Activated naive CD8-positive, alpha-beta T cell treated with anti-CD3 and anti-CD28 coated beads, Interleukin-2, amount 50 U/mL, for 16 hours (primary cell): ENCODE measurements around the gene CAB39.

Experiments
- DNase-seq: peaks from one replicate; pipeline ENCODE4 v3.0.0-alpha.2; 2020; ENCODE audit warnings: low read depth, low spot score

Gene CAB39

DNA sequence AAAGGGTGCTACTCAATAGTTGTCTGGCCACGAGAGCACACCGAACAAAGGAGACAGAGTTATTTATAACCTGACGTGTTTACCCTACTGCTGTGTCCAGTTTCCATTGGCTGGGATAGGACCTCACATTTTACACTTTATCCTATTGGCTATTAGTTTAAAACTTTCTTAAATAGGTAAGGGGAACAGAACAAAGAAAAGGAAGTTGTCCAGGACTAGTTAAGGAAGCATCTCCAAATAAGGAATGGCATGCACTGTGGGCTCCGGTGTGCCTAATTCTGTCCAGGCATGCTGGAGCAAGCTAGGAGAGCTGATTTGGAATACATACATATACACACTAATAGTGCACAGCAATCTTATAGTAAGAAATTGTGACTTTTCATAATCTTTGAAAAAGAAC is 72.2 kb downstream of the CAB39 start:
- DNase-seq = no peak

DNA sequence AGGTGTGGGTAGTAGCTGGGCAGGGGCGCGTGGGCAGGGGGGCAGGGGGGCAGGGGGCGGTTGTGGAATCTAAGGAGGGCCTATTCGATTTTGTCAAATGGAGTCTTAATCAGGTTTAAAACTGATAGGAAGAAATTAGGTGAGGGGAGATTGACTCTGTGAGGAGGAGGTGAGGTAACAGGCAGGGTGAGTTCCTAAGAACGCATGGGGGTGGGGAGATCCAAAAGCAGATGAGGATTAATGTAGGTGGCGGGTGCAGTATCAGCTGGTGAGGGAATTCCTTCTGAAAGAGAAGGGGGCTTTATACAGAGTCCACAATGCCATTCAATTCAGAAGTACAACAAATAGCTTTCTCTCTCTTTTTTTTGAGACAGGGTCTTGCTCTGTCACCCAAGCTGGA is 72.7 kb downstream of the CAB39 start:
- no peak for DNase-seq

- DNase-seq = no peak
These were observed 74.5 kb downstream of the CAB39 start for GRCh38 chr2:230787101-230787500.

GRCh38 chr2:230788554-230789175 is 76.0 kb downstream of the CAB39 start:
- no peak for DNase-seq

- DNase-seq = no peak
These were observed 78.3 kb downstream of the CAB39 start for GRCh38 chr2:230790981-230791380.

GRCh38 chr2:230793572-230794359 is 81.1 kb downstream of the CAB39 start:
- peak; percentile 51 for DNase-seq

- no peak for DNase-seq
These were observed 81.9 kb downstream of the CAB39 start for GRCh38 chr2:230794497-230794896.

DNA sequence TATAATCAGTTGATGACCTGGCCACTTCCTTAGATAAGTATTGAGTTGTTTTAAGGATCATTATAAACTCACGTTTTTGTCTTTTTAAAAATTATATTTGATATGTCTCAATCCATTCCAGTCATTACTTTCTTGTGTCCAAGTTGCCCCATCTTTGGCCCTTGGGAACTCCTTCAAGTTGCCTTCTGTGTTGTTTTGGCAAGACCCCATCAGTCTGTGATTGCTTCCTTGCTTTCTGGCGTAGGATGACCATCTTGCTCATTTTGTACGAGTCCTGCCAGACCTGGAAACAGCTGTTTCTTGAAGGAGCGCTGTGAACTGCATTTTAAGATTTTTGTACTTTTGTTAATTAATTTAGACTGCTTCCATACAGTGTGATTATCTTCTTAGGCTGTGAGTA is 83.2 kb downstream of the CAB39 start:
- DNase-seq = no peak

DNA sequence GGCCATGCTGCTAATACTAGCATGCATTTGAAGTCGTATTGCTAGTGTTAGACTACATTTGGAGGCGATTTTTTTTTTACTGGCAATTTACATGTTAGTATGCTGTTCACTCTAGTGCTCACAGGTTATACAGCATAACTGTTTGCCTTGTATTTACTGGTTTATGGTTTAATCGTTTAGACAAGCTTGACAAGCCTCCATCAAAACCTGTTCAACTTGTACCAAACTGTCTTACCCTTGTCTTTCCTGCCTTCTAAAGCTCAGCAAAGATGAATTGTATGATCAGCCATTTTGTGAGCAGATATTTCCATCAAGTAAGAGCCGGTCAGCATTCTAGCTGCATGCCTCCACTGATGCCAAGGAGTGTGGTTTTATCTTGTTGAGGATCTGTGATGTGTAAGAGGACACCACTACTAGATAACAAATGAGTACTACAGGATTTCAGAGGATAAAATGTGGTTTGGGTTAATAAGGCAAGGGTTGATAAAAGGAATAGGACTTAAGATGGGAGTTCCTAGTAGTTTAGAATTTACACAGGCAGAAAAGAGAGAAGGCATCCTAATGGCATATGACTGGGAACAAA is 83.7 kb downstream of the CAB39 start:
- no peak for DNase-seq

- no peak for DNase-seq
These were observed 85.2 kb downstream of the CAB39 start for GRCh38 chr2:230797515-230798495.

DNA sequence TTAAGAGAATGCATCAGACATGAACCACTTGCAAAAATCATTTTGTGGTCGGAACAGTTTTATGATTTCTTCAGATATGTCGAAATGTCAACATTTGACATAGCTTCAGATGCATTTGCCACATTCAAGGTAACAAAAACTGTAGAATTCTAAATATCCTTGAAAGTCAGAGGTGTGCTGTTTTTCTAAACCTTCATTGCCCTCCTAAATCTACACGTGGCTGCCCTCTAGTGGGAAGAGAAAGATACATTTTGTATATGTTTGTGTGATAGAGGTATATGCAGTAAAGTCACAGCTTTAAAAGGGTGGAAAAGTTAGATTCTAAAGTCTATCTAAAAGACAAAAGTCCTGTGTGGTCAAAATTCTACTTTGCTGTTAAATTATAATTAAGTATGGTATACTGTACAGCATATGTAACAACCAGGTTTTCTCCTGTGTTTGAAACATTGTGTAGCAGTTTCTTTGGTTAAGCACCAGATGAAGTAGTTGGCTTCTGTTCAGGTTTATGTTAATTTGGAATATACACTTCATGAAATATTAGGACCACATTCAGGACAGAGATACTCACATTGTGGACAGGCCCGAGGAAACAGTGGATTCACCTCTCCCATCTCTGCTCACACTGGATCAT is 86.2 kb downstream of the CAB39 start:
- DNase-seq = no peak

DNA sequence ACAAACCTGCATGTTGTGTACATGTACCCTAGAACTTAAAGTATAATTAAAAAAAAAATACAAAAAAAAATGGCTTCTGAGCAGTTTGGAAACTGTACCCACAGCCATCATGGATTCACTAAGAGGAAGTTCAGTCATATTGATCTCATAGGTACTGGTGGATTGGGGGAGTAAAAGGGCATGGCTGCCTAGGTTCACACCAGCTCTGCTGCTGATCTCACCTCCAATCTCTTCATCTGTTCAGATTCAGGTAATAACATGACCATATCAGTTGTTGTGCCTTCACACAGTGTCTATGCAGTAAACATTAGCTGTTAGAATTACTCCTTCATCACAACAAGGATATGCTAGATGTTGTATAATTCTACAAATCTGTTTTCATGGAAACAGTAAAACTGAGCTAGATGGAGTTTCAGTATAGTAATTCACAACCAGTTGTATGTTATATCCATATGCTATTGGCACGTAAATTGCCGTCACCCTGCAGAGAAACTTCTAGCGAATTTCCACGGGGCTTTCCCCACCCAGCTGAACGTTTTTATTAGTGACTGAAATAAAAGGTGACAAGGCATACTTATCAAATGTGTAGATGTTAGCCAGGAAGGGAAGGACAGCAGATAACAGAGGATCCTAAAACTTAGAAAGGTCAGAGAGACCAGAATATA is 92.8 kb downstream of the CAB39 start:
- no peak for DNase-seq

DNA sequence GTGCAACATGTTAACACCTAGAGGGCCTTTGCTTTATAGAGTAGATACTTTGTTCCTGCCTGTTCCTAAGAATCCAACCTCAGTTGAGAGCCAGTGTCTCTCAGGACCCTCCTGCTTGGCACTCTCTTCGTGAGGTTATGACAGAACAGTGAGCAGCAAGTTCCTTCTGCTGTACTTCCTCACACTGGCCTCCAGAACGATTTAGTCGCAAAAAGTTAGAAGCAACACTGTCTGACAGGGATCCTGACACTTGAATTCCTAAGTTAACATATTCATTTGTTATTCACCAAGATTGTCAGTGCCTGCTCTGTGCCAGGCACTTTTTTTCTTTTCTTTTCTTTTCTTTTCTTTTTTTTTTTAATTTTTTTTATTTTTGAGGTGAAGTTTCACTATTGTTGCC is 95.1 kb downstream of the CAB39 start:
- DNase-seq = no peak

DNA sequence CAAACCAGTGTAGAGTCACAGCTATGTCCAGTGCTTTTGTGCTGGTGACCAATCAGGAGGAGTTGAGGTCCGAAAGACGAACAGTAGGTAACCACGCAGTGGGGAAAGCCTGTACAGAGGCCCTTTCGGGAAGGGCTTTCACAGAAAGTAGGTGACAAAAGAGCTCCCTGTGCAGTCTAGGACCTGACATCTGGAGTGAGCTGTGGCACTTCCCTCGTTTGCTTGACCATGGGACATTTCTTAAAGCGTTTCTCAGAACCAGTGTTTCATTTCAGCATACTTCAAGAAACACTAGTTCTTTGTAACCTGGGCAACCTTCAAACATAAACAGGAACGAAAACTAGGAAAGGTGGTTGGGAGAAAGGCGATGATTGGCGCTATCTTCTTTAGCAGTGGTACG is 96.4 kb downstream of the CAB39 start:
- DNase-seq = no peak

DNA sequence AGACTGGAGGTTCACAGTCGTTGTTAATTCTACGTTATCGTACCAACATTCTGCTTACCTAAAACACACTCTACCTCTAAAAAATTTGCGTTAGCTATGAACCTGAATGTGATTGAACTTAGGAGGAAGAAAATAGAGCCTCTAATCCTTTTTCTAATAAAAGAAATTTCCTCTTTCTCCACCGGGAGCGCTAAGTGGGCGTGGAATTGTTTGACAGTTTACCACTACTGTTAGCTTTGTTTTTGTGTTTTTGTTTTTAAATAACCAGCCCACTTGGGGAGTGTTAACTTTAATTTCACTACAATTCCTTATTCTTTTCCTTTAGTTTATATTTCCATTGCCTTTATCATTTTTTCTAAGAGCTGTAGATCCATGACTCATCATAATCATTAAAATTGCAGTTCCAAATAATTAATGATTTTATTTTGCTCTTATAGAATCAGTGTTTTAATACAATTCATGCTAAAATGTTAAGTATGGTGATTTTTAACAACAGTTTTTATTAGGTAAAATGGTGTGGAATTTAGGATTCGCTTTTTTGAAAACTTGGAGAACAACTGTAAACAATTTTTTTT is 97.1 kb downstream of the CAB39 start:
- no peak for DNase-seq

- DNase-seq = no peak
These were observed 98.9 kb downstream of the CAB39 start for GRCh38 chr2:230811508-230811907.

DNA sequence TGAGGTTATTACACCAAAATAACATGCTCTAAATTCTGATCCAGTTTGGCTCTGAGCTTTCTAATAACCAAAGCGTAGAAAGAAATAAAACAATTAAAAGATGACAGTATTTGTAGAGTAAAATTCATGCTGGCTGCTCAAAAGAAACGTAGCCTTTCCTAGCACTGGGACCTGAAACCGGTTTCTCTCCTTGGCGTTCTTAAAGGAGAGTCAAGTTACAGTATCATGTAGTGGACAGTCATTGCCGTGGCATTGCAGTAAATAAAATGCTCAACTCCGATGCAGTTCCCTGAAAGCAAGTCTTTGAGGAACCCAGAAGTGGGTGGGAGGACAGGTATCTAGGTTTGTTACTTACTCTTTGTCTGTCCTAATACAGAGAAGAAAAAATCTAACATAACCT is 99.4 kb downstream of the CAB39 start:
- DNase-seq = no peak

DNA sequence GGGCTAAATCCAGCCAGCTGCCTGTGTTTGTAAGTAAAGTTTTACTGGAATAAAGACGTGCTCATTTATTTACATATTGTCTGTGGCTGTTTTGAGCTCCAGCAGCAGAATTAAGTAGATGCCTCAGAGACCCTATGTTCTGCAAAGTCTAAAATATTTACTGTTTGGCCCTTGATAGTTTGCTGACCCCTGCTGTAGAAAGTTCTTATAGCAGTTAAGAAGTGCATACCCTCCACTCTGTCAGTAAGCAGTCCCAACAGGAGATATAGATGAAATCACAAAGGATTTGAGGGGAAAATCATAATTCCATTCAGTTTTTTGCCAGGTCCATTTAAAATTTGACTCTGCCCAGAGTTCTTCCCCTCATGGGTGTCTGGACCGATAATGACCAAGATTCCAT is 102.0 kb downstream of the CAB39 start:
- no peak for DNase-seq

DNA sequence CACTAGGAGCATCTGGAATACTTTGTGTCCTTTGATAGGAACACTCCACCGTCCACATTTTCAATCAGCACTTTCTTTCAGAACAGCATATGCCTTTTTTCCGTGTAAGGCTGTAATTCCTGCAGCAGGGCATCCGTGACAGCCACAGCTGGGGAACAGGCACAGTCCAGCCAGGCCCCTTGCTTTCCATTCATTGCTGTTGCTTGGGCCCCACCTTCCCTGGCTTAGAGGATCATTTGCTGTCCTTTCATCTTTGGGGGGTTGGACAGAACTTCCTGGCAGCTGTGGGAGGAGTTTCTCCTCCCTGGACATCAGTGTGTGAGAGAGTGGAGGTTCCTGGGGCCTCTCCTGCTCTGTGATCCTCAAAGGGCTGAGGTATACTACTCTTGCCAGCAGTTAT is 102.4 kb downstream of the CAB39 start:
- DNase-seq = no peak

DNA sequence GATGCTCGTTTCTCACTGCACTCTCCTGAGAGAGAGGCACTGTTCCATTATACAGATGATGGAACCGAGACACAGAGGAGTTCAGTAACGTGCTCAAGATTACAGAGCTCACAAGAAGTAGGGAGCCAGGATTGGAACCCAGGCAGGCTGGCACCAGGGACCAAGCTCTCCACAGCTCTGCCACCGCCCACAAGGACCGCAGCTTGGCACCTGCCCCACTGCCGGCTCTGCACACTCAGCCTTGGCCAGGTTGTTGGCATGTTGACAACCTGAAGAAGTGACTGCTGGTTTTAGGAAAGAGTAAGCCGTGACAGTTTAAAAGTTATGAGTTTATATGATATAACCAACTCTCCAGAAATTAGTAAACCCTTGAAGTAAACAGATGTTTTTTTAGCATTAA is 104.1 kb downstream of the CAB39 start:
- no peak for DNase-seq

- no peak for DNase-seq
These were observed 106.8 kb downstream of the CAB39 start for GRCh38 chr2:230819433-230819832.
